GM12892 (cell line): Measurements from ENCODE around the gene JMJD8.

Source experiments
- POLR2A ChIP-seq: IDR thresholded peaks from 2 replicates; pipeline ENCODE4 v1.6.1; 2011; ENCODE audit warnings: low read depth, low read length, control low read depth
- POLR2AphosphoS5 ChIP-seq: IDR thresholded peaks from 2 replicates; pipeline ENCODE4 v1.6.1; 2011; ENCODE audit warnings: low read depth, low read length, control low read depth

GRCh38 chr16:708959-709358 is 24.8 kb upstream of the JMJD8 start:
- TF ChIP-seq POLR2A (no peak), POLR2AphosphoS5 (no peak)
